CD4-positive, alpha-beta T cell (primary cell): ENCODE results near the gene RASA3. TPM values are rescaled to one million over a fixed set of nuclear protein-coding genes. Genes with fewer than 3 reads are reported as not detected.

Source experiments
- ATAC-seq: fragments of 200-7000 bp; cut with Tn5 transposase; one replicate; pipeline ENCODE4 v1.10.0; 2022; ENCODE audit warnings: mild to moderate bottlenecking; ENCODE audit not compliant: poor library complexity
- CTCF ChIA-PET: fragments of 350-600 bp; sonication (Branson Sonifier 250); formaldehyde crosslinking; loops from one replicate; lab custom pipeline; 2021; ENCODE audit warnings: antibody characterized with exemption, inconsistent platforms; lab: Charles Lee
- POLR2A ChIA-PET: fragments of 350-600 bp; sonication (Branson Sonifier 250); formaldehyde crosslinking; loops from one replicate; lab custom pipeline; 2021; ENCODE audit warnings: antibody characterized with exemption, inconsistent platforms; lab: Charles Lee
- DNase-seq, 14 experiments: peaks; one replicate each; pipeline ENCODE4 v3.0.0-alpha.2; 2013 to 2020; ENCODE audit warnings: mixed read lengths in 2 of 14
- H3K27ac ChIP-seq, 2 donors: one replicate each; pipeline versions ENCODE4 v1.5.1 to v1.7.0; 2013; ENCODE audit warnings: low read length in 2 of 2, low read depth in 1 of 2, mild to moderate bottlenecking in 1 of 2
- H3K27me3 ChIP-seq, 2 experiments: 1 replicate in 1 of 2; 2 replicates in 1 of 2; pipeline versions ENCODE4 v1.6.1 to v1.7.0; 2013; ENCODE audit warnings: low read length in 2 of 2, control low read depth in 1 of 2, mild to moderate bottlenecking in 1 of 2, moderate library complexity in 1 of 2; ENCODE audit not compliant: insufficient read depth in 2 of 2, control insufficient read depth in 1 of 2
- H3K36me3 ChIP-seq: one replicate; pipeline ENCODE4 v1.6.1; 2013; ENCODE audit warnings: low read length, control low read depth; ENCODE audit not compliant: insufficient read depth
- H3K4me1 ChIP-seq: one replicate; pipeline ENCODE4 v1.6.1; 2013; ENCODE audit warnings: low read length, control low read depth; ENCODE audit not compliant: insufficient read depth
- H3K4me3 ChIP-seq: one replicate; pipeline ENCODE4 v1.5.1; 2013; ENCODE audit warnings: mild to moderate bottlenecking, low read length, moderate library complexity
- H3K9me3 ChIP-seq, 2 experiments: 1 replicate in 1 of 2; 2 replicates in 1 of 2; pipeline versions ENCODE4 v1.6.1 to v1.7.0; 2013; ENCODE audit warnings: low read length in 2 of 2, mild to moderate bottlenecking in 2 of 2, control low read depth in 1 of 2, moderate library complexity in 1 of 2; ENCODE audit not compliant: control insufficient read depth in 1 of 2, insufficient read depth in 1 of 2
- H3K27ac Mint-ChIP-seq: one replicate; pipeline ENCODE4 v1.8.0; 2020; ENCODE audit warnings: mixed read lengths
- H3K27me3 Mint-ChIP-seq: one replicate; pipeline ENCODE4 v1.8.0; 2021; ENCODE audit warnings: mixed read lengths
- H3K36me3 Mint-ChIP-seq: one replicate; pipeline ENCODE4 v1.8.0; 2021; ENCODE audit warnings: low read depth, mixed read lengths
- H3K4me1 Mint-ChIP-seq: one replicate; pipeline ENCODE4 v1.8.0; 2021; ENCODE audit warnings: low read depth, mixed read lengths
- H3K4me3 Mint-ChIP-seq: one replicate; pipeline ENCODE4 v1.8.0; 2020; ENCODE audit warnings: mild to moderate bottlenecking, mixed read lengths
- H3K9me3 Mint-ChIP-seq: one replicate; pipeline ENCODE4 v1.8.0; 2020; ENCODE audit warnings: mixed read lengths
- intact Hi-C, 2 experiments: fragments of 100-400 bp; cut with DNase I in 1 of 2; cut with micrococcal nuclease in 1 of 2; formaldehyde crosslinking; loops; one replicate each; pipeline versions ENCODE4 v1.15.1 to v1.9.0; 2023 to 2025; cut with DNase I, micrococcal nuclease
- total RNA-seq, 174 experiments: library from RNA in 2 of 174; stranded (reverse) in 2 of 174; gene quantifications; one replicate each; pipeline ENCODE4 v1.2.3 and lab custom pipeline; 2021 to 2026
- TF ChIP-seq, protein P1 (sequence below): fragments of 200-600 bp; IDR thresholded peaks from one replicate; pipeline ENCODE4 v1.8.0; 2022; ENCODE audit warnings: antibody characterized with exemption, mild to moderate bottlenecking

The RASA3 gene
- total RNA-seq, 2 experiments from 2014 or later = 181 to 184 TPM

DNA sequence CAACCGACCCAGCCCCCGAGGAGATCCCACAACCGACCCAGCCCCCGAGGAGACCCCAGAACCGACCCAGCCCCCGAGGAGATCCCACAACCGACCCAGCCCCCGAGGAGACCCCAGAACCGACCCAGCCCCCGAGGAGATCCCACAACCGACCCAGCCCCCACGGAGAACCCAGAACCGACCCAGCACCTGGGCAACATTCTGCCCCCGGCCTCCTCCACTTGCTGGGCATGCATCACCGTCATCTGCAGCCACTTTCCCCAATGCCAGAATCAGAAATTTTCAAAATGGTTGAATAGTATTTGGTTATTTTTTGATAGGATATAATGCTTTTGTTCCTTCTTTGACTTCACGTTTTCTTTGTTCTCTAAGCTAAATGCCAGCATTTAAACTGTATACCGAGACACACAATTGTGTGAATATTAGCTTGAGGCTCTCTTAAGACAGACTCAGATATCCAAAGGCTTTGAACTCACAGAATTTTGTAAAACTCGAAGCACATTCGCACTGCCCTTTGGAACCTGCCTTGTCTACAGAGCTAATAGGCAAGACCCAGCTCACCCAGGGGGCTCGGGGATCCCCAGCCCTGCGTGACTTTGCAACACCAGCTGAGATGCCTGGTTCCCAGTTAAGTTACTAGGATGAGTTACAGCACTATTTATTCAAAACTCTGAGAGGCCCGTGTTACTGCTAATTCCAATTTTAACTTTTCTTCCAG, 15.5 kb upstream of the RASA3 start:
- H3K27ac Mint-ChIP-seq = peak overlapping the region; percentile 95
- H3K4me1 Mint-ChIP-seq = peaks cover 79% of the 10 kb centered on the region
- ChIA-PET POLR2A (interaction anchor here (0.8 to 1.8 kb wide), 27 partner anchors 8 to 134 kb away, joined by 3 to 79 read pairs (median 7); partner anchors contain the start of genes CFAP97D2, RASA3 and UPF3A), CTCF (interaction anchor here (0.8 to 1.5 kb wide), 4 partner anchors 13 to 78 kb away, joined by 3 to 6 read pairs (median 4); no protein-coding TSS in a partner anchor)
- TF ChIP-seq, protein P1, sequence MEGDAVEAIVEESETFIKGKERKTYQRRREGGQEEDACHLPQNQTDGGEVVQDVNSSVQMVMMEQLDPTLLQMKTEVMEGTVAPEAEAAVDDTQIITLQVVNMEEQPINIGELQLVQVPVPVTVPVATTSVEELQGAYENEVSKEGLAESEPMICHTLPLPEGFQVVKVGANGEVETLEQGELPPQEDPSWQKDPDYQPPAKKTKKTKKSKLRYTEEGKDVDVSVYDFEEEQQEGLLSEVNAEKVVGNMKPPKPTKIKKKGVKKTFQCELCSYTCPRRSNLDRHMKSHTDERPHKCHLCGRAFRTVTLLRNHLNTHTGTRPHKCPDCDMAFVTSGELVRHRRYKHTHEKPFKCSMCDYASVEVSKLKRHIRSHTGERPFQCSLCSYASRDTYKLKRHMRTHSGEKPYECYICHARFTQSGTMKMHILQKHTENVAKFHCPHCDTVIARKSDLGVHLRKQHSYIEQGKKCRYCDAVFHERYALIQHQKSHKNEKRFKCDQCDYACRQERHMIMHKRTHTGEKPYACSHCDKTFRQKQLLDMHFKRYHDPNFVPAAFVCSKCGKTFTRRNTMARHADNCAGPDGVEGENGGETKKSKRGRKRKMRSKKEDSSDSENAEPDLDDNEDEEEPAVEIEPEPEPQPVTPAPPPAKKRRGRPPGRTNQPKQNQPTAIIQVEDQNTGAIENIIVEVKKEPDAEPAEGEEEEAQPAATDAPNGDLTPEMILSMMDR = no peak
- H3K9me3 Mint-ChIP-seq = no peaks in the 10 kb centered on the region
- peaks cover 99% of the 10 kb centered on the region for H3K4me1 ChIP-seq
- peak overlapping the region; percentile 79 to 92 for H3K27ac ChIP-seq
- peak overlapping the region; percentile 1 for H3K4me3 ChIP-seq
- no peaks in the 10 kb centered on the region for H3K36me3 ChIP-seq
- peak overlapping the region; percentile 61 for H3K4me3 Mint-ChIP-seq
- ATAC-seq (no peak), DNase-seq (no peak)
- peaks cover 10% of the 10 kb centered on the region for H3K36me3 Mint-ChIP-seq
- intact Hi-C loops = loop anchor here in 1 of 2 experiments (1.0 to 5.0 kb wide), 4 partner anchors 8 to 36 kb away; no protein-coding TSS in a partner anchor
- no peaks in the 10 kb centered on the region for H3K27me3 ChIP-seq
- H3K27me3 Mint-ChIP-seq = no peaks in the 10 kb centered on the region
- H3K9me3 ChIP-seq = peaks cover 0 to 3% of the 10 kb centered on the region in 2 experiments

DNA sequence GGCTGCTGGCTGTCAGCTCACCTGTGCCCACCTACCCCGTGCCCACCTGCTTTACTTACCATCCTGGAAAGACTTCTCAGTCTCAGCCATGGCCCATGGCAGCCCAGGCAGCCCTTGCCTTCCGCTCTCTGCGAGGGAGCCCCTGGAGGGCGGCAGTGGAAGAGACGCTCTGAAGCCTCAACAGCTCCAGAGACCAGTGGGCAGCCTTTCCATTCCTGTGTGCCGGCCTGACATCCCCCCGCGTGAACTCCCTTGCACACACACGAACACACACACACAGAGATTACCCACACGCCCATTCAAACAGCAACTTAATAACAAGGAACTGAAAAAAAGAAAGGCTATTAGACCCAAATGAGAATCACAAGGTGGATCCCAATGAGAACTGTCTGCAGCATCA, 14.2 kb upstream of the RASA3 start:
- Histone ChIP-seq H3K4me3 (no peak overlapping the region), H3K27ac (peak overlapping the region; percentile 7 to 44), H3K4me1 (peaks cover 99% of the 10 kb centered on the region), H3K36me3 (no peaks in the 10 kb centered on the region), H3K27me3 (no peaks in the 10 kb centered on the region), H3K9me3 (no peaks in the 10 kb centered on the region)
- DNase-seq (peak in 4 of 14 experiments; percentile 2 to 43 (median 36)), ATAC-seq (no peak)
- CTCF ChIA-PET = interaction anchor here (2.2 kb wide), 1 partner anchor 36 kb away, joined by 7 read pairs; no protein-coding TSS in a partner anchor
- intact Hi-C loops = loop anchor here in 1 of 2 experiments (5.0 kb wide), 1 partner anchor 34 kb away; no protein-coding TSS in a partner anchor
- TF ChIP-seq, protein P1 = peak; percentile 17
- H3K27ac Mint-ChIP-seq = no peak overlapping the region
- peaks cover 10% of the 10 kb centered on the region for H3K36me3 Mint-ChIP-seq
- H3K9me3 Mint-ChIP-seq = no peaks in the 10 kb centered on the region
- peaks cover 66% of the 10 kb centered on the region for H3K4me1 Mint-ChIP-seq
- POLR2A ChIA-PET = interaction anchor here (5.4 kb wide), 1 partner anchor 17 kb away, joined by 138 read pairs; the partner anchor contains the start of gene RASA3
- H3K27me3 Mint-ChIP-seq = no peaks in the 10 kb centered on the region
- H3K4me3 Mint-ChIP-seq = peak overlapping the region; percentile 61

DNA sequence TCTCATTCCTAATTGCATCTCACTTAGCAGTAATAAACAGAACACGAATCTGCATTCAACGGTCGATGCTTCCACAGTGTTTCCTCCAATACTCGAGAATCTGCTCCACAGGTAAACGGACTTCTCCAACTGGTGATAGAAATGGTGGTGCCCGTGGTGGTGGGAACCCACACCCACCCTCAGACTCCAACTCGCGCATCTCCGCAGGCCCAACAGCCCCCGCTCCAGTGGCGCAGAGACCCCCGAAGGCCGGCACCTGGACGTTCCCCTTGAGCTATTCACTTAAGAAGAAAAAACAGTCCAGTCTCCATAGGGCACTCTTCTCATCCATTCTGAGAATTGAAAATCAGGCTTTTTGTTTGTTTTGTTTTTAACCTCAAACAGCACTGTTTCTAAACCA, 13.8 kb upstream of the RASA3 start:
- Histone ChIP-seq H3K4me1 (peaks cover 99% of the 10 kb centered on the region), H3K9me3 (no peaks in the 10 kb centered on the region), H3K27ac (peak overlapping the region; percentile 7 to 44), H3K27me3 (no peaks in the 10 kb centered on the region), H3K36me3 (no peaks in the 10 kb centered on the region), H3K4me3 (no peak overlapping the region)
- Mint-ChIP-seq H3K9me3 (no peaks in the 10 kb centered on the region), H3K27me3 (no peaks in the 10 kb centered on the region), H3K4me1 (peaks cover 61% of the 10 kb centered on the region), H3K4me3 (peak overlapping the region; percentile 7), H3K36me3 (peaks cover 6% of the 10 kb centered on the region), H3K27ac (no peak overlapping the region)
- ATAC-seq (no peak), DNase-seq (no peak)
- CTCF ChIA-PET = interaction anchor here (2.2 kb wide), 1 partner anchor 36 kb away, joined by 7 read pairs; no protein-coding TSS in a partner anchor
- POLR2A ChIA-PET = interaction anchor here (5.4 kb wide), 1 partner anchor 17 kb away, joined by 138 read pairs; the partner anchor contains the start of gene RASA3
- TF ChIP-seq, protein P1 = no peak
- intact Hi-C loops = loop anchor here in 1 of 2 experiments (5.0 kb wide), 1 partner anchor 34 kb away; no protein-coding TSS in a partner anchor
